Measurements from ENCODE around the gene SH3BP2.
"Not testable (repeated sequence)": the region's sequence is repeated elsewhere in the genome, so short reads cannot be mapped to it uniquely, and the experiment has no call there.

The SH3BP2 gene

DNA sequence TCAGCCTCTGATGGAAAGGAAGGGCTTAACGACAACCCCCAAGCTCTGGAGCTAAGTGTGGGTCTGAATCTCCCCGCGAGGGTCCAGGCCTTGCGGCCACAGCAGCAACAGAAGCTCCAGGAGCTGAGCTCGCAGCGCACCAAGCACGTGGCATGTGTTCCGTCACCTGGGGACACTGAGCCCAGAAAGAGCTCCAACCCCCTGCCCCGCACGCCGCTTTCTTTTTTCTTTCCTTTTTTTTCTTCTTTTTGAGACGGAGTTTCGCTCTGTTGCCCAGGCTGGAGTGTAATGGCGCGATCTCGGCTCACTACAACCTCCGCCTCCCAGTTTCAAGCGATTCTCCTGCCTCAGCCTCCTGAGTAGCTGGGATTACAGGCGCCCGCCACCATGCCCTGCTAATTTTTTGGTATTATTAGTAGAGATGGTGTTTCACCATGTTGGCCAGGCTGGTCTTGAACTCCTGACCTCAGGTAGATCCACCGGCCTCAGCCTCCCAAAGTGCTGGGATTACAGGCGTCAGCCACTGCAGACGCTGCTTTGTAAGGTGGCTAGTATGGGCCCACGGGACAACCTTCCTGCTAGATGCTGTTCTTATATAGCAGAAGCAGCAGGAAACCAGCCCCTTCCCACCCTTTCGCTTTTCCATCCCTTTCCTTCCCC is 36.1 kb upstream of the SH3BP2 start:
- TF ChIP-seq, protein P1, sequence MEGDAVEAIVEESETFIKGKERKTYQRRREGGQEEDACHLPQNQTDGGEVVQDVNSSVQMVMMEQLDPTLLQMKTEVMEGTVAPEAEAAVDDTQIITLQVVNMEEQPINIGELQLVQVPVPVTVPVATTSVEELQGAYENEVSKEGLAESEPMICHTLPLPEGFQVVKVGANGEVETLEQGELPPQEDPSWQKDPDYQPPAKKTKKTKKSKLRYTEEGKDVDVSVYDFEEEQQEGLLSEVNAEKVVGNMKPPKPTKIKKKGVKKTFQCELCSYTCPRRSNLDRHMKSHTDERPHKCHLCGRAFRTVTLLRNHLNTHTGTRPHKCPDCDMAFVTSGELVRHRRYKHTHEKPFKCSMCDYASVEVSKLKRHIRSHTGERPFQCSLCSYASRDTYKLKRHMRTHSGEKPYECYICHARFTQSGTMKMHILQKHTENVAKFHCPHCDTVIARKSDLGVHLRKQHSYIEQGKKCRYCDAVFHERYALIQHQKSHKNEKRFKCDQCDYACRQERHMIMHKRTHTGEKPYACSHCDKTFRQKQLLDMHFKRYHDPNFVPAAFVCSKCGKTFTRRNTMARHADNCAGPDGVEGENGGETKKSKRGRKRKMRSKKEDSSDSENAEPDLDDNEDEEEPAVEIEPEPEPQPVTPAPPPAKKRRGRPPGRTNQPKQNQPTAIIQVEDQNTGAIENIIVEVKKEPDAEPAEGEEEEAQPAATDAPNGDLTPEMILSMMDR (IDR thresholded peaks at IDR 0.05; ENCODE audit: insufficient read depth, low read depth, low read length, missing control alignments): no peak
- no peak for DNase-seq (ENCODE audit: low read depth)
- H3K4me3 ChIP-seq (ENCODE audit: low read depth, low read length): peak overlapping the region; percentile 46

DNA sequence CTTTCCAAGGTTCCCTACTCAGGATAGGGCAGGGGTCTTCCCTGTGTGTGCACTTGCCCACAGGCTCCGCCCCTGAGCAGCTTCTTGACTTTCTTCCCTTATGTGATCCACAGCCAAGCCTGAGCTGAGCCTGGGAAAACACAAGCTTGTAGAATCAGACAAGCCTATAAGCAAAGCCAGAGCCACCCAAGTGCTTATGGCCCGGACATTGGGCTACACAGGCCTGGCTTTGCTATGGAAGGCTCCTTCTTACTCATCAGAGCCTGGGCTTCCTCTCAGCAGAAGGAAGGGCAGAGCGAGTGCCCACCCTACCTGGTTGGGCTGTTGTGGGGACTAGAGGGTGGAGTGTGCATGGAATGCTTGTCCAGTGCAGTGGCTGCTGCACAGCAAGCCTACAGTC is 35.5 kb upstream of the SH3BP2 start:
- TF ChIP-seq, protein P1 (IDR thresholded peaks at IDR 0.05; ENCODE audit: insufficient read depth, low read depth, low read length, missing control alignments): no peak
- no peak overlapping the region for H3K4me3 ChIP-seq (ENCODE audit: low read depth, low read length)
- DNase-seq (ENCODE audit: low read depth): no peak

DNA sequence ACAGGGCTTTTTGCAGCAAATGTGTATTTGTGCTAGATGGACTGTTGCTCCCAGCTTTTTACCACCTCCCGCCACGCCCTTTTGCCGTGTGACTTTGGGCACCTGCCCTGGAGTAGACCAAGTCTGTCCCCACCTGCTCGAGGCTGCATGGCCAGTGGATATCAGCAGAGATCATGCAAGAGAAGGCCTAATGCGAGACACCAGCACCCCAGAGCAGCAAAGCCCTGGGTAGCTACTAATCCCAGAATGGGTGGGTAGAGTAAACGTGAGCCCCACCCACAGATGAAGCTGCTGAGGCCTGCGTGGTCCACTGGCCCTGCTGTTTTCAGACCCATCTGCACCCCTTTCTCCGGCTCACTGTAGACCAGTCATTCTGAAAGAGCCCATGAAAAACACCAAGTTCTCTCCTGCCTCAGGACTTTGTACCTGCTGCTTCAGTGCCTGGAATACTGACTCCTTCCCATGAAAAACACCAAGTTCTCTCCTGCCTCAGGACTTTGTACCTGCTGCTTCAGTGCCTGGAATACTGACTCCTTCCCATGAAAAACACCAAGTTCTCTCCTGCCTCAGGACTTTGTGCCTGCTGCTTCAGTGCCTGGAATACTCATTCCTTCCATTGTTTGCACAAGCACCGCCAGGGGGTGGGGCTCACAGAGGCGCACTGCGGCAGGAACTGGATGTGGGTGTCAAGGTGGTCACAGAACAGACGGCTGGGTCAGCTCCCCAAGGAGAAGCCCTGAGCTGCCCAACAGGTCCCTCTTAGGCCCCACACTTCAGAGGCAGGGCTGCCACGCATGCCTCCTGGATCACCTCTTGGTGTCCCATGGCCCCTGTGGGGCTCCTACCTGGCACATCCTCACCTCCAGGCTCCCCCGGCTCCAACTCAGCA is 31.6 kb upstream of the SH3BP2 start:
- TF ChIP-seq, protein P1 (IDR thresholded peaks at IDR 0.05; ENCODE audit: insufficient read depth, low read depth, low read length, missing control alignments): peak; percentile 8
- no peak overlapping the region for H3K4me3 ChIP-seq (ENCODE audit: low read depth, low read length)
- DNase-seq (ENCODE audit: low read depth): no peak

DNA sequence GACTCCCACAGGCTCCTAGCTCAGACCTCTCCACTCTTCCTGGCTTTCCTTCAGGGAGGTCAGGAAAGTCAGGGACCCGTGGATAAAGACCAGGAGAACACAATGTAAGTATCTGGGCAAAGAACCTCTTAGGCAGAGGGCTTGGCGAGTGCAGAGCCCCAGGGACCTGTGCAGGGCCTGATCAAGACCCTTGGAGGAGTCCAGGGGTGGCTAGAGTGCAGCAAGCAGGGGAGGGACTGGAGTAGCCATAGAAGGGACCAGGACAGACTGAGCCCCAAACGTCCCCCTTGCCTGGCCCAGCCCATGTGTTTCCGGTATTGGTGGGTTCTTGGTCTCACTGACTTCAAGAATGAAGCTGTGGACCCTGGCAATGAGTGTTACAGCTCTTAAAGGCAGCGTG is 30.8 kb upstream of the SH3BP2 start:
- TF ChIP-seq, protein P1 (IDR thresholded peaks at IDR 0.05; ENCODE audit: insufficient read depth, low read depth, low read length, missing control alignments): no peak
- no peak overlapping the region for H3K4me3 ChIP-seq (ENCODE audit: low read depth, low read length)
- DNase-seq (ENCODE audit: low read depth): no peak

DNA sequence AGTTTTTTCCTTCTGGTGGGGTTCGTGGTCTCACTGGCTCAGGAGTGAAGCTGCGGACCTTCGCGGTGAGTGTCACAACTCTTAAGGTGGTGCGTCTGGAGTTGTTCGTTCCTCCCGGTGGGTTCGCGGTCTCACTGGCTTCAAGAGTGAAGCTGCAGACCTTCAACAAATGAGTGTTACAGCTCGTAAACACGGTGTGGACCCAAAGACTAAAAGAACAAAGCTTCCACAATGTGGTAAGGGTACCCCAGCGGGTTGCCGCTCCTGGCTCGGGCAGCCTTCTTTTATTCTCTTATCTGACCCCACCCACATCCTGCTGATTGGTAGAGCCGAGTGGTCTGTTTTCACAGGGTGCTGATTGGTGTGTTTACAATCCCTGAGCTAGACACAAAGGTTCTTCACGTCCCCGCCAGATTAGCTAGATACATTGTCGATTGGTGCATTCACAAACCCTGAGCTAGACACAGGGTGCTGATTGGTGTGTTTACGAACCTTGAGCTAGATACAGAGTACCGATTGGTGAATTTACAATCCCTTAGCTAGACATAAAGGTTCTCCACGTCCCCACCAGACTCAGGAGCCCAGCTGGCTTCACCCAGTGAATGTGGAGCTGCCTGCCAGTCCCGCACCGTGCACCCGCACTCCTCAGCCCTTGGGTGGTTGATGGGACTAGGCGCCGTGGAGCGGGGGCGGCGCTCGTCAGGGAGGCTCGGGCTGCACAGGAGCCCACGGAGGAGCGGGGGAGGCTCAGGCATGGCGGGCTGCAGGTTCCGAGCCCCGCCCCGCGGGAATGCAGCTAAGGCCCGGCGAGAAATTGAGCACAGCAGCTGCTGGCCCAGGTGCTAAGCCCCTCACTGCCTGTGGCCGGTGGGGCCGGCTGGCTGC is 30.2 kb upstream of the SH3BP2 start:
- not testable (repeated sequence) for H3K4me3 ChIP-seq (ENCODE audit: low read depth, low read length); DNase-seq (ENCODE audit: low read depth)

DNA sequence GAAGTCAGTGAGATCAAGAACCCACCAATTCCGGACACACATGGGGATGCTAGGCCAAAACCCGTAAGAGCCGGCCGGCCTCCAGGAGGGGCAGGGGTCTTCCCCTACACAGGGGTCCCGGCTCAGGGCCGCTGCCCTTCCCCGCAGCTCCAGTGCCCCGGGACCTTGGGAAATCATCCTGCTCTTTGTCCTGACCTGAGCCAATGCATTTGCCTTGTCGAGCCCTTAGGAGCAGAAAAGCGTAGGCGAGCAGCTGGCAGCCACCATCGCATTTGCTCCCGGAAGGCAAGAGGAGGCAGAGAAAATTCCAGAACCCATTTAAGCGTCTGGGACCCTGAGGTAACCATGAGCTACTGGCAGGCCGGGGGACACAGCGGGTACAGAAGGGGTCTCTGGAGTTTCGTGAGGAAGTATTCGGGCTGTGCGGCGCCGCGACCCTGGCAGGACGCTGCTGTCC is 29.3 kb upstream of the SH3BP2 start:
- no peak for DNase-seq (ENCODE audit: low read depth)
- TF ChIP-seq, protein P1 (IDR thresholded peaks at IDR 0.05; ENCODE audit: insufficient read depth, low read depth, low read length, missing control alignments): no peak
- H3K4me3 ChIP-seq (ENCODE audit: low read depth, low read length): peak overlapping the region; percentile 55
